RWPE1 (cell line): ENCODE data around the gene MTARC2.

Source experiments
- CTCF ChIA-PET: fragments of 350-600 bp; sonication (Branson Sonifier 250); formaldehyde crosslinking; extraction: SDS; loops from one replicate; lab custom pipeline; 2021; lab: Yijun Ruan, JAX
- POLR2A ChIA-PET: fragments of 400-600 bp; formaldehyde crosslinking; extraction: SDS; loops from one replicate; lab custom pipeline; 2020; ENCODE audit warnings: antibody characterized with exemption; ENCODE audit not compliant: low non-redundant PET; lab: Yijun Ruan, JAX
- DNase-seq: peaks from one replicate; pipeline ENCODE4 v3.0.0; 2012; ENCODE audit warnings: low spot score
- H3K27ac ChIP-seq: fragments of 450-650 bp; 2 replicates; pipeline ENCODE4 v1.5.1; 2017
- TF ChIP-seq, protein P1 (sequence below): fragments of 450-650 bp; conservative IDR thresholded peaks from 2 replicates; pipeline ENCODE4 v1.5.1; 2017; ENCODE audit warnings: low read depth, mild to moderate bottlenecking

The MTARC2 gene

DNA sequence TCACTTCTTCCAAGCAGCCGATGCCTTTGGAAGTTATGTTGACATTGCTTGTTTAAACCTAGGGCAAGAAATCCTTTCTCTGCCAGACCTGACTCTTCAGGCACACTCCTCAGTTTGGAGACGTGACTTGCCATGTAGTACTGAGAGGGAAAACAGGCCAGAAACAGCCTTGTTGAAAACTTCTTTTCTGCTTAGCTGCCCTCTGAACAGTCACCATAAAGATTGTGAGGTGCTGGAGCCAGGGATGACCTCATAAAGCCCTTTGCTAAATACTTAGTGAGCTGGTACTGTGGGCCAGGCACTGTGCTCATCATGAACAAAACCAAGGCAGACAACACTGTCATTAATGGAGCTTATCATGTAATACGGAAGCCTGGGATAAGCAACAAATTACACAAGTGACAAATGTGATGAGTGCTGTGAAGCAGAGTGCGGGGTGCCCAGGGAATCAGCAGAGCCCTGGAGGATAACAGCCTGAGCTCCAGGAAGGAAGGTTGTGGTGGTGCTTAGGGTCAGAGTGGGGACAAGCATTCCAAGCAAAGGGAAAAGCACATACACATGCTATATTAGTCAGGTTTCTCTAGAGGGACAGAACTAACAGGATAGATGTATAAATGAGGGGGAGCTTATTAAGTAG, 80.9 kb downstream of the MTARC2 start:
- TF ChIP-seq, protein P1, sequence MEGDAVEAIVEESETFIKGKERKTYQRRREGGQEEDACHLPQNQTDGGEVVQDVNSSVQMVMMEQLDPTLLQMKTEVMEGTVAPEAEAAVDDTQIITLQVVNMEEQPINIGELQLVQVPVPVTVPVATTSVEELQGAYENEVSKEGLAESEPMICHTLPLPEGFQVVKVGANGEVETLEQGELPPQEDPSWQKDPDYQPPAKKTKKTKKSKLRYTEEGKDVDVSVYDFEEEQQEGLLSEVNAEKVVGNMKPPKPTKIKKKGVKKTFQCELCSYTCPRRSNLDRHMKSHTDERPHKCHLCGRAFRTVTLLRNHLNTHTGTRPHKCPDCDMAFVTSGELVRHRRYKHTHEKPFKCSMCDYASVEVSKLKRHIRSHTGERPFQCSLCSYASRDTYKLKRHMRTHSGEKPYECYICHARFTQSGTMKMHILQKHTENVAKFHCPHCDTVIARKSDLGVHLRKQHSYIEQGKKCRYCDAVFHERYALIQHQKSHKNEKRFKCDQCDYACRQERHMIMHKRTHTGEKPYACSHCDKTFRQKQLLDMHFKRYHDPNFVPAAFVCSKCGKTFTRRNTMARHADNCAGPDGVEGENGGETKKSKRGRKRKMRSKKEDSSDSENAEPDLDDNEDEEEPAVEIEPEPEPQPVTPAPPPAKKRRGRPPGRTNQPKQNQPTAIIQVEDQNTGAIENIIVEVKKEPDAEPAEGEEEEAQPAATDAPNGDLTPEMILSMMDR, result no peak
- DNase-seq, result no peak
- no peak overlapping the region for H3K27ac ChIP-seq
- ChIA-PET CTCF (interaction anchor here (0.6 kb wide), 3 partner anchors 10 to 738 kb away, joined by 3 to 6 read pairs (median 3); no protein-coding TSS in a partner anchor), POLR2A (no interaction called here)

DNA sequence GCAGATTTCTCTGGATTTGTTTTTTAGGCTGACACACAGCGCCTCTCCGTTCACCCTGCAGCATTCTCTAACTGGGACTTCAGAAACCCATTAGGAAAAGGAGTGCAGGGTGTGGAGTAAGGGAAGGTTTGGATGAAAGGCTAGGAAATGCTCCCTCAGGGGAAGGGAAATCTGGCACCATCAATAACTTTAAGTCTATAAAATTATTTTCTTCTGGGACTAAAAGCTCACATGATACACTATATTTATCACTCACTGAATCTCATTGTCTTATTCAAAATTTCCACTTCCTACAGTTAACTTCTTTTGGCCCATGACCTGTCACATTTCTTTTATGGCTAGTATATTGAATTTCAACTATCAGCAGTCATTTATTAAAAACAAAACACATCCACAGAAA, 85.3 kb downstream of the MTARC2 start:
- TF ChIP-seq, protein P1, result no peak
- POLR2A ChIA-PET, result no interaction called here
- CTCF ChIA-PET, result interaction anchor here (0.7 kb wide), 2 partner anchors 512 to 781 kb away, joined by 3 read pairs; no protein-coding TSS in a partner anchor
- DNase-seq, result no peak
- no peak overlapping the region for H3K27ac ChIP-seq
